Fibroblast of skin of scalp (primary cell): Measurements from ENCODE around the gene KLK13. TPM values are rescaled to one million over a fixed set of nuclear protein-coding genes. Genes with fewer than 3 reads are reported as not detected.

Experiments
- DNase-seq: peaks from one replicate; pipeline ENCODE4 v3.0.0-alpha.2; 2013
- polyA plus RNA-seq, 2 experiments: library from polyadenylated mRNA; unstranded; fragments of 120-200 nt; gene quantifications; one replicate each; pipeline ENCODE4 v1.2.1, GENCODE V29; 2013; ENCODE audit not compliant: insufficient read length in 2 of 2

KLK13 gene, protein sequence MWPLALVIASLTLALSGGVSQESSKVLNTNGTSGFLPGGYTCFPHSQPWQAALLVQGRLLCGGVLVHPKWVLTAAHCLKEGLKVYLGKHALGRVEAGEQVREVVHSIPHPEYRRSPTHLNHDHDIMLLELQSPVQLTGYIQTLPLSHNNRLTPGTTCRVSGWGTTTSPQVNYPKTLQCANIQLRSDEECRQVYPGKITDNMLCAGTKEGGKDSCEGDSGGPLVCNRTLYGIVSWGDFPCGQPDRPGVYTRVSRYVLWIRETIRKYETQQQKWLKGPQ
- not detected for polyA plus RNA-seq (2013, experiment 1 of 2; ENCODE audit: insufficient read length)
- polyA plus RNA-seq (2013, experiment 2 of 2; ENCODE audit: insufficient read length): not detected

DNA sequence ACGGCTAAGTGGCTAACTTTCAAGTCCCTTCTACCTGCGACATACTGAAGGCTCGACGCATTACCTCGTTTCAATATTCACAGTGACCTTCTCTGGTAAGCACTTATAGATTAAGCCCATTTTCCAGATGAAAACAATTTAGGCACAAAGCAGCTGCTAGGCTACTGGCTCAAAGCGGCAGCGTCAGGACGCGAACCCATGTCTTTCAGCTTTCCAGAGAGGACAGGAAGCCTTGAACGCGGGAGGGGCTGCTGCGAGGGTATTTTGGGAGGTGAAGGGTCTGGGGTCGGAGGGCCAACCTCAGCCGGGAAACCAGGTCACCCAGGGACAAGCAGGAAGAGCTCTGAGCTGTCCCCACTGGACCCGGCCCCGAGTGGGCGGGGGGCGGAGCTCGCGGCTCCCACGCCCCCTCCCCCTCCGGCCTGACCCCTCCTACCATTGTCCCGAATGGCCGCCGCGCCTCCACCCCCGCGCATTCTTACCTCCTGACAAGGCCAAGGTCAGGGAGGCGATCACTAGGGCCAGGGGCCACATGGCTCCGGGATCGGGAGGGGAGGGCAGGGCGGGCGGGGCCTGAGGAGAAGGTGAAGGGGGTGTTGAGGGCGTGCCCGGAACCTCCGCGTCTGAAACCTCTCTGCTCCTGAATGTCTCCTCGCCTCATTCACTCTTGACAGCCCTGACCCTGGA, at the start of gene KLK13:
Gene KLK13 (minus strand): TSS at position 559 of the 687 bp plus-strand sequence. CDS start 25 bp downstream, at position 534.
- no peak for DNase-seq

DNA sequence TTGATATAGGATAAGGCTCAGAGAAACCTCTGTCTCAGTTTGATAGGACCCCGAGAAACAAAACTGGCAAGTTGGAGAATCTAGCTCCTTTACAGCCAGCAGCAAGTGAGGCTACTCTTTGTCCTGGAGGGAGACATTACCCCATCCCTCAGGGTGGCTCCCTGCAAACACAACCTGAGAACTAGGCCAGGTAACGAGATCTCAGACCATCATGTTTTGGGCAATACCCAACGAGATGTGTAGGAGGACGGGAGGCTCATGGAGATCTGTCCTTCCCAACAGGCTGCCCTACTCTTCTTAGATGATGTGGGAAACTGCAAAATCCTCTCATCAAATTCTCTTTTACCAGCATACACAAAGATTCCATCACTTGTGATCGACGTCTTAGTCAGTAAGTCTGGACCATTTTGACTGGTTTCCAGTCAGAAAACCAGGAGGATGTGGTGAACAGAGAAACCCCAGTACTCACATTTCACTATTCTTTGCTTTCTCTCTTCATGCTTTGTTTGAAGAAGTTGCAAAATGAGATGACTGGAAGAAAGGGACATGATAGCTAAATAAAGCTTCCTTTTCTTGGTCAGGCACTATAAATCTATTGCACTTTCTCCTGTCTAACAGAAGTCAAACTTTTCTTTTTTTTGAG, 49.3 kb upstream of the KLK13 start:
- no peak for DNase-seq

DNA sequence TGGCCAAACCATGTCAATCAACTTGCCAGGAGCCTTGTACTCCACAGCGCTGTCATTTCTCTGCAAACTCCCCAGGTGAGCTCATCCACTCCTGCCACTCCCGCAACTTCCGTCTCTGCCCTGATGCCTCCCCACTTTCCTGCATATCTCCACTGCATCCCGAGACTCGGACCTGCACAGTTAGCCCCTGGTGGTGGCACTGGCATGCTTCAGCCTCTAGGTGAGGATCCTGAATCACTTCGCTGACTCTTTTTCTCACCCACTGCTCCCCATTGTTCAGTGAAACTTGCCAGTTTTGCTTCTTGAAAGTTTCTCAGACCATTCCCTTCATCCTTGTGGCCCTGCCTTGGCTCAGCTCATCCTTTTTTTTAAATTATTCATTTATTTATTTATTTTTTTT, 46.7 kb upstream of the KLK13 start:
- no peak for DNase-seq

DNA sequence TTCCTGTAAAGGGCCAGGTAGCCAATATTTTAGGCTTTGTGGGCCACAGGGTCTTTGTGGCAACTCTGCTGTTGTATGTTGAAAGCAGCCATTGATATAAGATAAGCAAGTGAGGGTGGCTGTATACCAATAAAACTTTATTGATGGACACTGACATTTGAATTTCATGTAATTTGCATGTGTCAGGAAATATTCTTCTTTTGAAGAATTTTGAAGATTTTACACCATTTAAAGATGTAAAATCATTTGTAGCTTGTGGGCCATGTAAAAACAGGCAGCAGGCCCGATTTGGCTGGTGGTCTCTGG, 45.7 kb upstream of the KLK13 start:
- no peak for DNase-seq

DNA sequence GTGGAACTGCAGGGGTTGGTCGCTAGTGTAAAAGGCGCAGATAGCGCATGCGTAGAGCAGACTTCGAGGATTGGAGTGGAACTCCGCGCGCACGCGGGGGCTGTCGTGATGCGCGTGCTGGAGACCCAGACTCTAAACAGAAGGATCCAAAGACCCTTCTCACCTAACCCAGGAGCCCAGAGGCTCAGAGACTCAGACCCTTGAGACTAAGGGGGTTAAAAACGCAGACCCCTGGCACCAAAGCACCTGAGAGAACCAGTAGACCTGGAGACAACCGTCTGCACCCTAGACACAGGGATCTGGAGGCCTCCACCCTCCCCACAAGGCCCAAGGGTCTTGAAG, 43.9 kb upstream of the KLK13 start:
- DNase-seq: no peak

DNA sequence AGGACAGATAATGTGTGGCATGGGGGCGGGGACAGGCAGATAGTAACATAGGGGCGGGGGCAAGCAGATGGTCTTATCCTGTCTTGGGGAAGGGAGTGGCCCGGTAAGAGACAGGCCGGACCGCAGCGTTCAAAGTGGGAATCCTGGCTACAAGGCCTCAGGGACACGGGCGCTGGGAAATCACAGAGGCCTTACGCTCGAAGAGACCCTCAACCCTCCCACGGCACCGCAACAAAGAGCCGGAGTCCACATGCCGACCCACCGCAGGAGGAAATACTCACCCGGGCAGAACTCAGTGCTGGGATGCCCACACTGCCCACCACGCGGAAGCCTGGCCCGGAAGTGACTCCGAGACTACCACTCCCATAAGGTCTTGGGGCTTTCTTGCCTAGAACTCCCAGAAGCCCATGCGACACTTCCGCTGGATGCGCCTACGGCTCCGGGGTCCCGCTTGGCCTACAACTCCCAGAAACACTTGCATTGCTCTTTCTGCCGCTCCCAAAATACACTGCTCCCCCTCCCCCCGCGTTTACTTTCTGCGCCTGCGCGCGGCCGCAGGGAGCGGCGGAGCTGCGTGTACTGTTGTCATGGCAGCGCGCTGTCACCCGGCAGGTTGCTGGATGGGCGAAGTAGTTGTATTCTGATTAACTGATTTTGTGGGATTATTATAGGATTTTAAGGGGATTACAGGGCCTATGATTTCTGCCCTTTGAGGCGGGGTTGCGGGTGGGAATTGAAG, 43.3 kb upstream of the KLK13 start, which contains the start of gene CTU1:
Gene CTU1 (minus strand): TSS at position 344 of the 739 bp plus-strand sequence. CDS start 3,840 bp downstream, outside the sequence.
- DNase-seq: peak; percentile 99

DNA sequence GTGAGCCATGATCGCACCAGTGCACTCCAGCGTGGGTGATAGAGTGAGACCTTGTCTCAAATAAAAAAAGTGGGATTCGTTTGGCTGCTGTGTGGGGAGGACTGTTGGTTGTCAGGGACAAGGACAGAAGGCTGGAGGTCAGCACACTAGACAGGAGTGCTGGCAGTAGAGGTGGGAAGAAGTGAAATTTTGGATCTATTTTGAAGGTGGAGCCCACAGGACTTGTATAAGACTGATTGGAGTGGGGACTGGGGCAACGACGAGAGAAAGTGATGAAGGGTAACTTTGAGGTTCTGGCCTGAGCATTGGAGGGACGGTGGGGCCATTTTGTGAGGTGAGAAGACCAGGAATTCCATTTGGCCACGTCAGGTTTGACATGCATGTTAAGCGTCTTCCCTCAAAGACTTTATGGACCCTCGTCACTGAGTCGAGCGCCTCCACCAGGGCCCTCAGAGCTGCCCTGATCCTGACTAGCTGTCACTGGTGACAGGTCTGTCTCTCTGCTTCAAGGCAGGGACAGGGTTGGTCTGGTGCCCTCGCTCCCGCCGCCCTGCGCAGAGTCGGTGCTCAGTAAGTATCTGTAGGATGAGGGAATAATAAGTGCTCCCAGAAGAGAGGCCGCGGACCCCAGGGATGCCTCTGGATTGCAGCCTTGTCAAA, 42.6 kb upstream of the KLK13 start:
- DNase-seq: peak; percentile 34

DNA sequence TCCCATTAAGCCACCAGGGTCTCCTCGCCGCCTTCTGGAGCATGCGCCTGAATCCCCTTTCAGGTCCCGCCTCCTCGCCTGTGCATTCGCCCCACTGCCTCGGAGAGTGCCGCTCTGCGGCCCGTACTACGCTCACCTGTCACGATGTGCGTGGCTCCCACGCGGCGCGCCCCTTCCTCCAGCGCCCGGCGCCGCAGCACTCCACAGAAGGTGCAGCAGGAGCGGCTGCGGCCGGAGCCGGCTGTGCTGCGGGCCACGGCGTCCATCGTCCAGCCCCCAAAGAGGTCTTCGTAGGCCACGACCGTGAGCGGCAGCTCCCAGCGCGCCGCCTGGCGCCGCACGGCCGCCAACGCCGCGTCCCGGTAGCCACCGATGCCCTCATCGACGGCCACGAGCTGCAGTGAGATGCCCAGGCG, 39.0 kb upstream of the KLK13 start:
- DNase-seq: no peak

DNA sequence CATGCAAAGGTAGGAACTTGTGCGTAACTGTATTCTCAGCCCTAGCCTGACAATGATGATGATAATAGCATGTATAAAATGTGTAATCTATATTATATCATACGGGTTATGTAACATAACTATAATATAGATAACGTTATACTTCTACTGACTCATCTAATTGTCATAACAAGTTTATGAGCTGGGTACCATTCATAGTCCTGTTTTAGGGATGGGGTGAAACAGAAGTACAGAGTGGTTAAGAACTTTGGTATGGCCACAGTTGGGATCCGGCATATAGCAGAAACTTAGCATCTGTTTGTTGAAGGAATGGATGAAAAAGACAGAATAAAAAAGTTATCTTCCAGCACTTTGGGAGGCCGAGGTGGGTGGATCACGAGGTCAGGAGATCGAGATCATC, 38.1 kb upstream of the KLK13 start:
- no peak for DNase-seq

DNA sequence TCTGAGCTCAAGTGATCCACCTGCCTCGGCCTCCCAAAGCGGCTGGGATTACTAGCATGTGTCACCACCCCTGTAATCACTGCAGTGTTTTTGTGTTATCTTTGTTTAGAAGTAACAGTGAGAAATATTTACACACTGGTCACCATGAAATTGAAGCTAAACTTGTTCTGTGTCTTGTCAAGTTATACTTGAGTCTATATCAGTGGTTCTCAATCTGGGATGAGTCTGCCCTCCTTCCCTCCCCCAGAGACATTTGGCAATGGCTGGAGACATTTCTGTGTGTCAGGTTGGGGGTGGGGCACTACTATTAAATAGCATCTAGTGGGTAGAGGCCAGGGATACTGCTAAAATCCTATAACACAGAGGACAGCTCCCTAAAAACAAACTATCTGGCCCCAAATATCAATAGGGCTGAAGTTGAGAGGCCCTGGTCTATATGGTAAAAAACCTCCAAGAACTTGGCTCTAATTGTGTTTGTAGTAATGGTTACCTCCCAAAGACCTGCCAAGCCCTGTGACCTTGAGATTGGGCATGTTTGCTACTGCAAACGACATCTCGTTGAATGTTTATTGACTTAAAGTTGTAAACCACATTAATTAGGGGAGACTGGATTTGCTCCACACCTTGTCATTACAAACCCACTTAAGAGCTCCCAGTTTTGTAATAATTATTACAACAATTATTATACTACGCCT, 36.4 kb upstream of the KLK13 start:
- DNase-seq: no peak

DNA sequence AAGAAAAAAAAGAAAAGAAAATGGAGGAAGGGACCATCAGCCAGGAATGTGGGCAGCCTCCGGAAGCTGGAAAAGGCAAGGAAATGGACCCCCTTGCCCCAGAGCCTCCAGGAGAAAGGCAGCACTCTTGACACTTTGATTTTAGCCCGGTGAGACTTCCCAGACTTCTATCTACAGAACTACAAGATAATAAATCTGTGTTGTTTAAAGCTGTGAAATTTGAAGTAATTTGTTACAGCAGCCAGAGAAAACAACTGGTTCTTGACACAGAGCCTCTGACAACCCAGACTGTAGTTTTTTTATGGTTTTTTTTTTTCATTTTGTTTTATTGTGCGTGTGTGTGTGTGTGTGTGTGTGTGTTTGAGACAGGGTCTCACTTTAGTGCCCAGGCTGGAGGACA, 35.7 kb upstream of the KLK13 start:
- no peak for DNase-seq

DNA sequence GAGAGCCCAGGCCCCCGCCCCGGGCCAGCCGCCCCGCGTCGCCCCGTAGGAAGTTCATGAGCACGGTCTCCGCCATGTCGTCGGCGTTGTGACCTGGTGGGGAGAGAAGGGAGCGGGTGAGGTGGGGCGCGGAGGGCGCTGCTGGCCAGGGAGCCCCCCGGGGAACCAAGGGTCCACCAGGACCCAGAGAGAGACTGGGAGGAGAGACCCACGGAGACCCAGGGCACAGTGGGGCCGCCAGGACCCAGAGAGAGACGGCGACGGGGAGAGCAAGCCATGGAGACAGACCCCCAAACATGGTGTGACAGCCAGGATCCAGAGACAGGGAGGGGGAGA, 34.1 kb upstream of the KLK13 start:
- DNase-seq: no peak

DNA sequence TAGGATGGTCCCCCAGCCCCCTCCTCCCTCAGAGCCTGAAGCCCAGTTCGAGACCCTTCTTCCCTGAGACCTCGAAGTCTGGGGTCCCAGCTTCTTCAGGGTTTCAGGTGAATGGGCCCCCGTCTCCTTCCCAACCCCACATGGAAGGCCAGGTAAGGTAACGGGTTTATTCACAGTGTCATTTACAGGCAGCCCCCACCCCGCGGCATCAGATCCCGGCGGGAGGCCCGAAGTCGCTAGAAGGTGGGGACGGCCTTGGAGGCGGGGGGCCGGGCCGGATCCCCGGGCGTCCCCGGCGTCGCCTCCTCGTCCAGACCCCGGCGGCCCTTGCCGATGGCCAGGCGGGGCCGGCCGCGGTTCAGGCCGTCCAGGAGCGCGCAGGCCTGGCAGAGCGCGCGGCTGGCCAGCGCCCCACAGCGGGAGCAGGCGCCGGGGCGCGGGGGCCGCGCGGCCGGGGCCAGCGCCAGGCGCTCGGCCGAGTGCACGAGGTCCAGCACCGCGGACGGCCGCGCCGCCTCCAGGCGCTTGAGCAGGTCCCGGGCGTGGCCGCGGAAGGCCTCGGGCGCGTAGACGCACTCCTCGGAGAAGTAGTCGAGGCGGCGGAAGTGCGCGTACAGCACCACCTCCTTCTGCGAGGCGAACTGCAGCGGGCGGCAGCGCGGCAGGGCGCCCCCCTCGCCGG, 33.6 kb upstream of the KLK13 start:
- peak; percentile 17 for DNase-seq

DNA sequence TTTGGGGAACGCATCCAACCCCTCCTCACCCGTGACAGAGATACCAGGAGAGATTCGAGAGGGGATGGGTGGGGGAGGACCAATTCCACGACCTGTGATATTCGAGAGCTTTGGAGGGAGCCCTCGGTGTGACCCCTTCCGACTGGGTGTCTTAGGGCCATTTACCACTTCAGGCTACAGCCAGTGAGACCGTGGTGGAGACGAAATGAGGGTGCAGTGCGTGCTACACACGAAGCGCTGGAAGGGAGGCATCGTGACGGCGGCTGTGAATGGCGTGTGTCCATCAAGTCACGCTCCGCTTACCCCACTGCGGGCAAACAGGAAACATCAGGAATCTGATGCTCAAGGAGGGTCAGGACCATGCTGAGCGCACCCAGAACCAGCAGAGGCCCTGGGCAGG, 32.9 kb upstream of the KLK13 start:
- DNase-seq: no peak

DNA sequence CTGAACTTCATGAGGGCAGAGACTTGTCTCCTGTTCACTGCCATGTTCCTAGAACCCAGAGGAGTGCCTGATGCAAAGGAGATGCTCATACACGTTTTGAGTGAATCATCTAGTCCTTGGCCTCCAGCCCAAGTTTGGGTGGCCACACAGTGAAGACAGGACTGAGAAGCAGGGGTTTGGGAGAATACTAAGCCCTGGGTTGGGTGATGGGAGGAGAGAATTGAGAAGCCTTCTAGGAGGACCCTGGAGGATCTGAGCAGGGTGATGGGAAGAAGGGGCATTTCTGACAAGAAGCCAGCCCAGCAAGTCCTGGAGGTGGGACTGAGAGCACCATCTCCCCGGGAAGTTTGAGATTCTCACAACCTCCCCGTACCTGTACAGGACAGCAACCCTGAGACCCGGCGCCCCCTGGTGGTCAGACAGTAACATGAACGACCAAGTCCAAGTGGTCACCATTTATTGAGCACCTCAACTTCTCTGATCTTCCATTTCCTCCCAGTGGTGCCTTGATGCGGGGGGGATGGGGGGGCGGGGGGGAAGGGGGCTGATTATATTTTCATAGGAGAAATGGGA, 32.4 kb upstream of the KLK13 start:
- DNase-seq: peak; percentile 62

DNA sequence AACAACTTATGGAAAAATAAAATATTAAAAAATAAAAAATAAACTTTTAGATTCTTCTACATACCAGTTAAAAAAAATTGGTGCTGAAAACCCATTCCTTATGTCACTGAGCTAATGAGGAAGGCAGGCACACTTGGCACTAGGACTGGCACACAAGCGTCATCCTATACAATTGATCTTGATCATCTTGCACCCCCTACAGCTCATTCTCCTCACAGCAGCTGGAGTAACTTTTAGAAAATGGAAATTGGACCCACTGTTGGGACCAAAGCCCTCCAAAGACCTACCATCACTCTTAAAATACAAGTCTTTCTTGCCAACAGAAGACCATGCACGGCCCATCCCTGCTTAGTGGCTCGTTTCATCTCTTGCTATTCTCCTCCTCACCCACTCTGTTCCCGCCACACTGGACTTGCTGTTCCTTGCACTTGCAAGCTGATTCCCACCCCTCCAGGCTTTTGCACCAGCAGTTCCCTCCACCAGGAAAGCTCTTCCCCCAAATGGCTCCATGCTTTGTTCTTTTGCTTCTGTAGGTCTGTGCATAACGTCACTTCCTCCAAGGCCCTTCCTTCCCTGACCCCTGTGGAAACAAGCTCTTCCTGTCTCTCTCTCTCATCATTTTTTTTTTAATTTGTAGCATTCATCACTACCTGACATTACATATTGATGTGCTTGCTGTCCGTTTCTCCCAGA, 31.7 kb upstream of the KLK13 start:
- DNase-seq: no peak

DNA sequence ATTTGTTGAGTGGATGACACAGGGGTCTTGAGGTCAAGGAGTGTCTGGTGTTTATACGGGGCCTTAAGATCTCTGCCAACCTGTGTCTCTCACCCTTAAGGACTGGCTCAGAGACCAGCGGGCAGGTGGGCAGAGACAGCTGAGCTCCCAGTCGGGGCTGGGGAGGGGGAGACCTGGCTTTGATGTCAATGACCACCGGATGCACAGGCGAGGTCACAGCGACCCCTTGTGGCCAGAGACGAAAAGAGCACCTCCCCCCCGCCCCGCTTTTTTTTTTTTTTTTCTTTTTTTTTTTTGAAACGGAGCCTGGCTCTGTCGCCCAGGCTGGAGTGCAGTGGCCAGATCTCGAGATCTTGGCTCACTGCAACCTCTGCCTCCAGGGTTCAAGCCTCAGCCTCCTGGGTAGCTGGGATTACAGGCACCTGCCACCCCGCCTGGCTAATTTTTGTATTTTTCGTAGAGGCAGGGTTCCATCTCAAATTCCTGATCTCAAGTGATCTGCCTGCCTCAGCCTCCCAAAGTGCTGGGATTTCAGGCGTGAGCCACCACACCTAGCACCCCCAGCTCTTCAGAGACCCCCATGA, 29.9 kb upstream of the KLK13 start:
- peak; percentile 7 for DNase-seq

DNA sequence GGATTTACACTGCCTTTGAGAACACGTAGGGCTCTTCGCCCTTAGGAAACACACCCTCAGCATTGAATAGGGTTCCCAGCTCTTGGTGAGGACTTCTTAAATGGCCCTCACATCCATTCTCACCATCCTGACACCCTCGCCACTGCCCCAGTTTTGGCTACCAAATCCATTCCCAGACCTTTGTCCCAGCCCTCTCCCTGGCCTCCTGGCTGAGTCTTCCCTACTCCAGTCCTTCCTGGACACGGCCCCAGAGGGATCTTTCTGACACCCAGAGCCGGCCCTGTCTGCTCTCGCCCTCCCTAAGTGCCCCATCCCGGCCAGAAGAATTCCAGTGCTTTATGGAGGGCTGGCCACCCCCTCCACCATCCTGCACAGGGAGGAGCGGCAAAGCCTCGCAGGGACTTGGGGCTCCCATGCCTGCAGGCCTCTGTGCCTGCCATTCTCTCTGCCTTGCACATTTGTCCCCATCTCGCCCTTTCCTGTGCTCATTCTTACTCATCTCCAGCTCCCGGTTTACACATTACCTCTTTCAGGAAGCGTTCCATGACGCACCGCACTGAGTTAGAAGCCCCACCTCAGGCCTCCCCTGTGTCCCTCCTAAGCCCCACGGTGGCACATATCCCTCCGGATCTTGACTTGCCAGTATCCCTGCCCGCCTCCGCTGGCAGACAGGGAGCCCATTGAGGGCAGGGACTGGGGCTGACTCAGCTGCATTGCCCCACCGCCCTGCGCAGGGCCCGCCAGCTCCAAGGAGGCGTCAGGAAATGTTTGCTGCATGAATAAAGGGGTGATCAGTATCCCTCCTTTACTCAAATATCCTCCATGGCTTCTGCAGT, 28.8 kb upstream of the KLK13 start:
- DNase-seq: no peak

DNA sequence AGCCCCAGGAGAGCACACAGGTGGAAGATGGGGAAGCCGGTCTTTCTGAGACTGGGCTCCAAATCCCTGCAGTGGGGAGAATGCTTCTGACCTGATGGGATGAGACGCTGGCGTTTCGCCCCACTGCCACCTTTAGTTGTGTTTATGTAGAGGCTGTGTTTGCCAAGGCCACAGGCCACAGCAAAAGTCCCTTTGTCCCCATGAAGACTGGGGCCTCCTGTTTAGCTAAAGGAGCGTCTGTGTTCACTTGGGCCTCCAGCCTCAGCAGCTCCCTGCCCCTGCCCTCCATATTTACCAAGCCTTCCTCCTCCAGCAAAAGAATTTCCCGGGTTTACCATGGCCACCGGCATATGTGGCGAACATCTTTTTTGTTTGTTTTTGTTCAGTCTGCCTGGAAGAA, 28.2 kb upstream of the KLK13 start:
- no peak for DNase-seq
